ENCODE data around the gene EIF1AD. TPM values are rescaled to one million over a fixed set of nuclear protein-coding genes. Genes with fewer than 3 reads are reported as not detected.

The EIF1AD gene
- total RNA-seq, result 20.0 and 27.8 TPM in 2 replicates

DNA sequence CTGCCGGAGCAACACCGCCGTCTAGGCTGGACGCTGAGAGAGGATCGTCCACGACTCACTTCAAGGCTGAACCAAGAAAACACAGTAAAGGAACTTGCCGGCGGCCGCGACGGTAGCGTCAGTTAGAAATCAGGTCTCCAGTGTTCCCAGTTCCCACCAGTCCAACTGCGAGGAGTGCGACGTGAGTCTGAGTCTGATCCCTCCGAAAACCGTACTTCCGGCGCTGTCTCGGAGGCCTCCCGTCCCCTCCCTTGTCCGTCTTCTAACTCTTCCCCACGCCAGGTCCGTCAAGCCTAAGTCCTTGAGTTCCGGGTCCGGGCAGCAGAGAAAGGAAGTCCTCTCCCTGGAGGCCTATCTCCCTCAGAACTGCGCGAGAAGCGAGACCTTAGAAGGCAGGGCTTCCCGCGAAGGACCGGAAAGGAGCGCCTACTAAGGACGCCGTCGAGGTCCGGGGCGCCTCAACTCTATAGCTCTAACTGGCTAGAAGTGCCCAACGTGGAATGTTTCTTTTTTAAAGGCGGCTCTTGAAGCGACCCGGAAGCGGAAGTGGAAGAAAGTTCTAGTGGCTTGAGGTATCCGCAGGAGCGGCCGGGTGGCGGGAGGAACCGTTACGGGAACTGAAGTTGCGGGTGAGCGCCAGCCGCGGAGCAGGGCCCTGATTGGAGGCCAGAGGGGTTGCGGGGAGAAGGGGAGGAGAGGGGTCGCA lies at the start of gene EIF1AD, which contains the start of gene BANF1:
TSS of gene EIF1AD (minus strand) at position 216 of the 706 bp plus-strand sequence. CDS start 1,768 bp downstream, outside the sequence.
TSS of gene BANF1 (plus strand) at position 562 of the 706 bp plus-strand sequence. CDS start 748 bp downstream, outside the sequence.

GRCh38 chr11:66048547-66049323 lies 46.8 kb upstream of the EIF1AD start, which contains the start of gene GAL3ST3:
TSS of gene GAL3ST3 (minus strand) at chr11:66049161. CDS start at chr11:66045415, 3,746 bp downstream.

DNA sequence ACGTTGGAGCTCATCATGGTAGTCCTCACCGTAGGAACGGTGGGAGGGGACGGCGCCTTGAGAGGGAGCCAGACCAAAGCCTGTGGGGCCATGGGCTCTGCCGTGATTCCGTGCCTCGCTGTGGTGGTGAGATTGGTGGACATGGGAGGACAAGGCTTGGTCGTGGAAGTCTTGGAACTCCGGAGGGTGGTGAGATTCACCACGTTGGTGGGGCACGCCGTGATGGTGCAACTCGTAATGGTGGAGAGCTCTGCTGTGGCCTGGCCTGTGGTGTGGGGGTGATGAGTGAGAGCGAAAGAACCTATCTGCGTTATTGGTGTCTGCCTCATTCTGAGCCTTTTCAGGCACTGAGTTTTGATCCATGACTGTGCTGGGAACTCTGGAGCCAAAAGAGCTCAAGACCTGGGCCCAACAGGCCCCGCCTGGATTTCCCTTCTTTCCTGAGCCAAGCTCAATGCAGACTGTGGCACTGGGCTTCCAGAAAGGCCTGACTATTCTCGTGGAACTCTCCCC lies 24.1 kb upstream of the EIF1AD start, which contains the start of gene CATSPER1:
TSS of gene CATSPER1 (minus strand) at position 463 of the 513 bp plus-strand sequence. CDS start at position 363, 100 bp downstream.

GRCh38 chr11:66011785-66012303 lies 9.9 kb upstream of the EIF1AD start, which contains the start of gene CST6:
TSS of gene CST6 (plus strand) at chr11:66012008. CDS start at chr11:66012045, 37 bp downstream.

GRCh38 chr11:65961267-65962140 lies 40.5 kb downstream of the EIF1AD start, which contains the start of gene SART1:
TSS of gene SART1 (plus strand) at chr11:65961734. CDS start at chr11:65961781, 47 bp downstream.

Other genes starting within 250 kb of the EIF1AD start
- 2.6 and 3.3 TPM in 2 replicates for gene AP5B1, start 221.2 kb downstream of the EIF1AD start, total RNA-seq
- gene OVOL1, start 215.1 kb downstream of the EIF1AD start, total RNA-seq, result not detected in 2 replicates
- 4.0 and 4.1 TPM in 2 replicates for gene SNX32, start 168.2 kb downstream of the EIF1AD start, total RNA-seq
- 769 and 930 TPM in 2 replicates for gene CFL1, start 144.0 kb downstream of the EIF1AD start, total RNA-seq
- gene MUS81, start 141.7 kb downstream of the EIF1AD start, total RNA-seq, result 27.0 and 30.1 TPM in 2 replicates
- gene EFEMP2, start 129.4 kb downstream of the EIF1AD start, total RNA-seq, result 71.1 and 101 TPM in 2 replicates
- gene CTSW, start 122.3 kb downstream of the EIF1AD start, total RNA-seq, result not detected in 2 replicates
- 186 and 241 TPM in 2 replicates for gene FIBP, start 113.7 kb downstream of the EIF1AD start, total RNA-seq
- gene CCDC85B, start 111.5 kb downstream of the EIF1AD start, total RNA-seq, result 54.1 and 86.5 TPM in 2 replicates
- 1.7 and 3.9 TPM in 2 replicates for gene FOSL1, start 101.8 kb downstream of the EIF1AD start, total RNA-seq
- gene C11orf68, start 83.1 kb downstream of the EIF1AD start, total RNA-seq, result 18.6 and 23.2 TPM in 2 replicates
- 189 and 480 TPM in 2 replicates for gene DRAP1, start 82.7 kb downstream of the EIF1AD start, total RNA-seq
- gene TSGA10IP, start 56.7 kb downstream of the EIF1AD start, total RNA-seq, result 0.16 TPM in 1 of 2 replicates, not detected in the other
- 66.4 and 70.3 TPM in 2 replicates for gene SART1, start 40.4 kb downstream of the EIF1AD start, total RNA-seq
- 10.6 and 15.3 TPM in 2 replicates for gene BANF1, start 346 bp upstream of the EIF1AD start, total RNA-seq
- gene CST6, start 9.9 kb upstream of the EIF1AD start, total RNA-seq, result 0.16 and 0.17 TPM in 2 replicates
- under 0.01 TPM in 1 of 2 replicates, not detected in the other for gene CATSPER1, start 24.3 kb upstream of the EIF1AD start, total RNA-seq
- under 0.01 TPM in 1 of 2 replicates, not detected in the other for gene GAL3ST3, start 47.0 kb upstream of the EIF1AD start, total RNA-seq
- 101 and 103 TPM in 2 replicates for gene SF3B2, start 50.2 kb upstream of the EIF1AD start, total RNA-seq
- 22.5 and 39.4 TPM in 2 replicates for gene PACS1, start 68.1 kb upstream of the EIF1AD start, total RNA-seq

All from bronchial smooth muscle cell (primary cell).